Panc1 (cell line): Measurements from ENCODE around the gene NUAK2. TPM values are rescaled to one million over a fixed set of nuclear protein-coding genes. Genes with fewer than 3 reads are reported as not detected.
A peak's percentile ranks its signal among the peaks of the same experiment; 100 is the strongest.

Experiments
- ATAC-seq: fragments of 200-7000 bp; cut with Tn5 transposase; 2 replicates; pipeline ENCODE4 v1.9.1; 2020; ENCODE audit warnings: mild to moderate bottlenecking, moderate library complexity
- BruUV-seq: library from RNA; stranded (reverse); fragments of 400-500 nt; replicated peaks from 2 replicates; lab custom pipeline; 2021; lab: Mats Ljungman, UMichigan
- CTCF ChIA-PET: fragments of 300-600 bp; sonication (Branson Sonifier 250); formaldehyde crosslinking; loops from one replicate; lab custom pipeline; 2022; ENCODE audit warnings: antibody characterized with exemption; lab: Charles Lee
- POLR2A ChIA-PET: fragments of 300-600 bp; sonication (Branson Sonifier 250); formaldehyde crosslinking; loops from one replicate; lab custom pipeline; 2022; ENCODE audit warnings: antibody characterized with exemption; lab: Charles Lee
- DNase-seq: peaks from one replicate; pipeline ENCODE4 v3.0.0-alpha.2; 2010; ENCODE audit warnings: low read depth, low spot score
- H3K27ac ChIP-seq: 2 replicates; pipeline ENCODE4 v1.5.1; 2011; ENCODE audit warnings: mild to moderate bottlenecking, low read length, inconsistent platforms
- H3K27me3 ChIP-seq: fragments of 200-500 bp; sonication (Bioruptor generic); 2 replicates; pipeline ENCODE4 v1.6.0; 2014; ENCODE audit warnings: low read length, inconsistent platforms; ENCODE audit not compliant: control insufficient read depth, insufficient read depth
- H3K36me3 ChIP-seq: fragments of 200-500 bp; sonication (Bioruptor generic); 2 replicates; pipeline ENCODE4 v1.5.1; 2014; ENCODE audit warnings: inconsistent platforms, mild to moderate bottlenecking, low read length, moderate library complexity; ENCODE audit not compliant: control insufficient read depth, insufficient read depth
- H3K4me1 ChIP-seq: 2 replicates; pipeline ENCODE4 v1.5.1; 2011; ENCODE audit warnings: inconsistent platforms, mild to moderate bottlenecking, low read length, moderate library complexity; ENCODE audit not compliant: control insufficient read depth, insufficient read depth
- H3K4me3 ChIP-seq, 2 experiments: 2 replicates each; pipeline ENCODE4 v1.5.1; 2011 to 2012; ENCODE audit warnings: low read depth in 2 of 2, low read length in 2 of 2, mild to moderate bottlenecking in 2 of 2, inconsistent platforms in 1 of 2, moderate library complexity in 1 of 2
- H3K9me3 ChIP-seq: fragments of 200-500 bp; sonication (Bioruptor generic); 2 replicates; pipeline ENCODE4 v1.5.1; 2014; ENCODE audit warnings: low read depth, mild to moderate bottlenecking, inconsistent platforms, low read length, moderate library complexity; ENCODE audit not compliant: control insufficient read depth, insufficient read depth
- CTCF ChIP-seq: fragments of 450-650 bp; IDR thresholded peaks from 2 replicates; pipeline ENCODE4 v1.5.1; 2017; ENCODE audit warnings: mild to moderate bottlenecking
- POLR2AphosphoS5 ChIP-seq: IDR thresholded peaks from 2 replicates; pipeline ENCODE4 v1.6.1; 2012; ENCODE audit warnings: mild to moderate bottlenecking, low read depth, low read length, moderate library complexity
- REST ChIP-seq, 2 experiments: IDR thresholded peaks; 2 replicates each; pipeline ENCODE4 v1.6.1; 2011 to 2012; ENCODE audit warnings: low read depth in 2 of 2, control low read depth in 1 of 2, low read length in 1 of 2, mild to moderate bottlenecking in 1 of 2, moderate library complexity in 1 of 2; ENCODE audit not compliant: insufficient read depth in 1 of 2
- SIN3A ChIP-seq: IDR thresholded peaks from 2 replicates; pipeline ENCODE4 v1.6.1; 2012; ENCODE audit warnings: low read depth, mild to moderate bottlenecking, low read length, moderate library complexity, borderline replicate concordance; ENCODE audit not compliant: insufficient read depth
- TCF7L2 ChIP-seq: IDR thresholded peaks from 2 replicates; pipeline ENCODE4 v1.6.1; 2011; ENCODE audit warnings: mild to moderate bottlenecking, low read depth, low read length, inconsistent platforms
- in situ Hi-C: cut with HindIII; loops from 2 replicates; pipeline ENCODE4 v1.10.0; 2016; ENCODE audit warnings: low sequenced_read_pairs, low pct_unique_long_range_greater_than_20kb
- intact Hi-C: fragments of 100-400 bp; cut with micrococcal nuclease; formaldehyde crosslinking; loops from one replicate; pipeline ENCODE4 v1.10.0; 2022; ENCODE audit not compliant: unreplicated experiment
- total RNA-seq: library from RNA; stranded (reverse); gene quantifications from one replicate; pipeline ENCODE4 v1.2.1, GENCODE V29; 2021; ENCODE audit not compliant: unreplicated experiment

The NUAK2 gene
- total RNA-seq, 1 experiment from 2014 or later: 17.4 TPM

DNA sequence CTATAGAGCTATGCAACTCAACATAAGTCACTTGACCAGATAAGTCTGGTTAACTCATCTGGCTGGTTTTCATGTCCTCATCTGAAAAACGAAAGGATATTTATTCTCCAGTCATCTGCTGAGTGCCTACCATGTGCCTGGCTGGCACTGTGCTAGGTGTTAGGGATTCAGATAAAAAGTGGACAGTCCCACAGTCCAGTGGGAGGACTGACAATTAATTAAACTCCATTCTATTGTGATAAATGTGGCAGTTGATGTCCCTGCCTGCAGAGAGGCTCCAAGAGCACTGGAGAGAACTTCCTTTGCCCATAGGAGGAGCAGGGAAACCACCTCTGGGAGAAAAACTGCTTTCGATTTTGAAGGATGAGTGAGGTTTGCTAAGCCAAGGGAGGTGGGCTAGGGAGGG is 5.4 kb downstream of the NUAK2 start:
- intact Hi-C loops: no loop called here
- CTCF ChIA-PET: no interaction called here

DNA sequence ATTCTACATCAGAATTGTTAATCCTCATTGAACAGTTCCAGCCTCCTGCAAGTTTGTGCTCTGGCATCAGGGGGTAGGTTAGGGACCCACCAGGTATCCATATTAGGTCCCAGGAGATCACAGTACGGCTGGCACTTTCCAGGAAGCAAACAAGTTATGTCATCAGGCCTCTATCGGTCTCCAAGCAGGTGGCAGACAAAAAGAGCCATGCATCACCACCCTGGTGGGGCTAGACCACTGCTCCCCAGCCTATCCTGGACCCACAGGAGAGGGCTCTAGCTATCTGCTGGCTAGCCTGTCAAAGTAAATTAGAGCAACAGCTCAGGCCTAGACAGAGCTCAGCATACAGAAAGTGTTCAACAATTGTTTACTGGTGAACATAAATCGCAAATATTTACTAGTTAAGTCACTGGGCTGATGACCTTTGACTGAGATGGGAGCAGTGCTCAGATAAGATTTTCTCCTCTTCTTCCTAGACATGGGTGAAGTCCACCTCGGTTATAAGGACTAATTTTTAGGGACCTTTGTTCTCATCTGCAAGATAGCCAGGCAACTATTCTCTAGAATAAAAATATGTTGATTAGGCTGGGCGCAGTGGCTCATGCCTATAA is 6.4 kb downstream of the NUAK2 start:
- intact Hi-C loops: no loop called here
- POLR2A ChIA-PET: no interaction called here
- in situ Hi-C loops: no loop called here

More for the DNA sequence above, 5.4 kb downstream of the NUAK2 start:
- peaks cover 63% of the 10 kb centered on the region for H3K4me1 ChIP-seq
- no peaks in the 10 kb centered on the region for H3K27me3 ChIP-seq
- TF ChIP-seq SIN3A (no peak), CTCF (no peak), TCF7L2 (no peak), POLR2AphosphoS5 (no peak), REST (IDR thresholded peaks at IDR 0.05; ENCODE audit: insufficient read depth in 1 of 2, low read depth in 2 of 2, low read length in 1 of 2) (no peak)
- DNase-seq: no peak
- peak overlapping the region; percentile 72 for H3K27ac ChIP-seq
- no peak overlapping the region; a peak in 1 of 4 replicates for H3K4me3 ChIP-seq
- in situ Hi-C loops: no loop called here
- no peaks in the 10 kb centered on the region for H3K9me3 ChIP-seq
- H3K36me3 ChIP-seq: 0 out of 2 replicates have a peak, but pooled peaks cover 5% of the 10 kb centered on the region
- POLR2A ChIA-PET: no interaction called here
- ATAC-seq: no peak
- BruUV-seq: no TSS peak

More for the DNA sequence above, 6.4 kb downstream of the NUAK2 start:
- peak overlapping the region; percentile 73 for H3K27ac ChIP-seq
- no peaks in the 10 kb centered on the region for H3K27me3 ChIP-seq
- TF ChIP-seq POLR2AphosphoS5 (no peak), CTCF (no peak), REST (IDR thresholded peaks at IDR 0.05; ENCODE audit: insufficient read depth in 1 of 2, low read depth in 2 of 2, low read length in 1 of 2) (no peak), TCF7L2 (no peak)
- H3K9me3 ChIP-seq: no peaks in the 10 kb centered on the region
- H3K36me3 ChIP-seq: 0 out of 2 replicates have a peak, but pooled peaks cover 6% of the 10 kb centered on the region
- ATAC-seq (no peak), DNase-seq (no peak)
- peaks cover 63% of the 10 kb centered on the region for H3K4me1 ChIP-seq
- H3K4me3 ChIP-seq: no peak overlapping the region
- CTCF ChIA-PET: no interaction called here
- no TSS peak for BruUV-seq
